Bronchial epithelial cell (primary cell): ENCODE data around the gene ABCC1. TPM values are rescaled to one million over a fixed set of nuclear protein-coding genes. Genes with fewer than 3 reads are reported as not detected.

Source experiments
- DNase-seq: peaks from one replicate; pipeline ENCODE4 v3.0.0-alpha.2; 2010; ENCODE audit warnings: low read depth
- FAIRE-seq: peaks from 2 replicates; lab custom pipeline; 2011; peaks lifted over from hg19 to GRCh38; lab: Jason Lieb, UNC
- H3K27me3 ChIP-seq: 2 replicates; pipeline ENCODE4 v1.5.1; 2011; ENCODE audit warnings: low read length; ENCODE audit not compliant: control insufficient read depth, insufficient read depth
- H3K36me3 ChIP-seq: 2 replicates; pipeline ENCODE4 v1.5.1; 2011; ENCODE audit warnings: low read length; ENCODE audit not compliant: control insufficient read depth, insufficient read depth
- H3K4me3 ChIP-seq: 2 replicates; pipeline ENCODE4 v1.5.1; 2011; ENCODE audit warnings: mild to moderate bottlenecking, low read depth, low read length, control low read depth
- CTCF ChIP-seq: IDR thresholded peaks from 2 replicates; pipeline ENCODE4 v1.5.1; 2011; ENCODE audit warnings: mild to moderate bottlenecking, moderate library complexity, low read length, control low read depth, inconsistent platforms; ENCODE audit not compliant: insufficient read depth, severe bottlenecking
- total RNA-seq: library from RNA; depleted of rRNA; stranded (reverse); fragments of >200 nt; gene quantifications from 2 replicates; pipeline ENCODE4 v1.2.1, GENCODE V29; 2014

The ABCC1 gene
- total RNA-seq, 1 donor from 2014 or later, result 31.3 TPM

GRCh38 chr16:16092925-16093627 is 143.7 kb downstream of the ABCC1 start:
- DNase-seq (no peak), FAIRE-seq (peak; percentile 28)
- no peaks in the 10 kb centered on the region for H3K27me3 ChIP-seq
- no peak overlapping the region for H3K4me3 ChIP-seq
- peaks cover 16% of the 10 kb centered on the region for H3K36me3 ChIP-seq
- no peak for TF ChIP-seq CTCF

GRCh38 chr16:16093628-16094332 is 144.4 kb downstream of the ABCC1 start:
- H3K4me3 ChIP-seq, result no peak overlapping the region
- no peak for DNase-seq
- FAIRE-seq, result no peak
- no peak for TF ChIP-seq CTCF
- peaks cover 16% of the 10 kb centered on the region for H3K36me3 ChIP-seq
- no peaks in the 10 kb centered on the region for H3K27me3 ChIP-seq

DNA sequence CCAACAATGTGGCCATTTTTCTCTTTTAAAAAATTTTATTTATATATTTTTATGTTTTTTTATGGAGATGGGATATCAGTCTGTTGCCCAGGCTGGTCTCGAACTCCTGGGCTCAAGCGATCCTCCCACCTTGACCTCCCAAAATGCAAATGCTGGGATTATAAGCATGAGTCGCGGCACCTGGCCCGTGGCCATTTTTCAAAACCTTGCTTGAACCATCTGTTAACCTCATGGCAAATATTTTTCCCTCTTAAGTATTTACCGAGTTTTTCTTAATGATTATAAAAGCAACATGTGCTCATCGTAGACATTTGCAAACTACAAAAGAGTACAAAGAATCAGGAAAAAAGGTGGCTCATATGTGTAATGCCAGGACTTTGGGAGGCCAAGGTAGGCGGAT is 146.2 kb downstream of the ABCC1 start:
- H3K36me3 ChIP-seq, result peaks cover 15% of the 10 kb centered on the region
- FAIRE-seq, result no peak
- DNase-seq, result no peak
- TF ChIP-seq CTCF, result no peak
- no peaks in the 10 kb centered on the region for H3K27me3 ChIP-seq
- H3K4me3 ChIP-seq, result no peak overlapping the region

GRCh38 chr16:16096121-16096857 is 146.9 kb downstream of the ABCC1 start:
- TF ChIP-seq CTCF, result no peak
- H3K4me3 ChIP-seq, result no peak overlapping the region
- FAIRE-seq (no peak), DNase-seq (no peak)
- no peaks in the 10 kb centered on the region for H3K27me3 ChIP-seq
- peaks cover 14% of the 10 kb centered on the region for H3K36me3 ChIP-seq

GRCh38 chr16:16096858-16097213 is 147.4 kb downstream of the ABCC1 start:
- Histone ChIP-seq H3K4me3 (no peak overlapping the region), H3K27me3 (no peaks in the 10 kb centered on the region), H3K36me3 (peaks cover 20% of the 10 kb centered on the region)
- TF ChIP-seq CTCF, result no peak
- DNase-seq (no peak), FAIRE-seq (no peak)
